ENCODE measurements around the gene MARCHF7.
A peak's percentile ranks its signal among the peaks of the same experiment; 100 is the strongest.
"Not testable (repeated sequence)": the region's sequence is repeated elsewhere in the genome, so short reads cannot be mapped to it uniquely, and the experiment has no call there.

MARCHF7 gene

GRCh38 chr2:159720676-159721075, 8.4 kb downstream of the MARCHF7 start:
- FAIRE-seq: no peak

GRCh38 chr2:159722580-159722979, 10.3 kb downstream of the MARCHF7 start:
- FAIRE-seq: no peak

GRCh38 chr2:159724795-159725572, 12.7 kb downstream of the MARCHF7 start:
- not testable (repeated sequence) for FAIRE-seq

GRCh38 chr2:159725713-159726112, 13.4 kb downstream of the MARCHF7 start:
- no peak for FAIRE-seq

GRCh38 chr2:159728629-159729028, 16.3 kb downstream of the MARCHF7 start:
- no peak for FAIRE-seq

GRCh38 chr2:159735648-159736047, 23.3 kb downstream of the MARCHF7 start:
- FAIRE-seq: no peak

- no peak for FAIRE-seq
These were observed 23.7 kb downstream of the MARCHF7 start for GRCh38 chr2:159736048-159736447.

- no peak for FAIRE-seq
These were observed 25.1 kb downstream of the MARCHF7 start for GRCh38 chr2:159737292-159737916.

GRCh38 chr2:159737917-159738296, 25.6 kb downstream of the MARCHF7 start:
- FAIRE-seq: no peak

GRCh38 chr2:159738509-159739390, 26.4 kb downstream of the MARCHF7 start:
- no peak for FAIRE-seq

GRCh38 chr2:159742846-159743245, 30.5 kb downstream of the MARCHF7 start:
- FAIRE-seq: no peak

GRCh38 chr2:159744363-159744762, 32.1 kb downstream of the MARCHF7 start:
- no peak for FAIRE-seq

GRCh38 chr2:159745237-159745636, 32.9 kb downstream of the MARCHF7 start:
- not testable (repeated sequence) for FAIRE-seq

GRCh38 chr2:159748089-159748488, 35.8 kb downstream of the MARCHF7 start:
- FAIRE-seq: no peak

GRCh38 chr2:159750873-159751272, 38.6 kb downstream of the MARCHF7 start:
- FAIRE-seq: no peak

GRCh38 chr2:159753797-159754196, 41.5 kb downstream of the MARCHF7 start:
- no peak for FAIRE-seq

GRCh38 chr2:159755014-159755413, 42.7 kb downstream of the MARCHF7 start:
- FAIRE-seq: no peak

- FAIRE-seq: peak; percentile 54
These were observed 43.5 kb downstream of the MARCHF7 start for GRCh38 chr2:159755788-159756187.

GRCh38 chr2:159758239-159758638, 45.9 kb downstream of the MARCHF7 start:
- FAIRE-seq: no peak

- FAIRE-seq: no peak
These were observed 46.4 kb downstream of the MARCHF7 start for GRCh38 chr2:159758686-159759085.

- FAIRE-seq: no peak
These were observed 47.3 kb downstream of the MARCHF7 start for GRCh38 chr2:159759577-159759976.

GRCh38 chr2:159760326-159760725, 48.0 kb downstream of the MARCHF7 start:
- FAIRE-seq: no peak

GRCh38 chr2:159762075-159762474, 49.8 kb downstream of the MARCHF7 start:
- FAIRE-seq: peak; percentile 58
